Activated CD8-positive, alpha-beta memory T cell treated with anti-CD3 and anti-CD28 coated beads, Interleukin-2, amount 50 U/mL, for 1 hour (primary cell): ENCODE results near the gene NUMB.

Source experiments
- DNase-seq: peaks from one replicate; pipeline ENCODE4 v3.0.0-alpha.2; 2020; ENCODE audit errors: extremely low read depth

NUMB gene

GRCh38 chr14:73232984-73233383 is 225.4 kb downstream of the NUMB start:
- no peak for DNase-seq

- no peak for DNase-seq
Measured at GRCh38 chr14:73231981-73232851, 226.1 kb downstream of the NUMB start.

- DNase-seq = no peak
Measured at GRCh38 chr14:73230051-73230450, 228.3 kb downstream of the NUMB start.

- DNase-seq = no peak
Measured at GRCh38 chr14:73227812-73228781, 230.2 kb downstream of the NUMB start.

DNA sequence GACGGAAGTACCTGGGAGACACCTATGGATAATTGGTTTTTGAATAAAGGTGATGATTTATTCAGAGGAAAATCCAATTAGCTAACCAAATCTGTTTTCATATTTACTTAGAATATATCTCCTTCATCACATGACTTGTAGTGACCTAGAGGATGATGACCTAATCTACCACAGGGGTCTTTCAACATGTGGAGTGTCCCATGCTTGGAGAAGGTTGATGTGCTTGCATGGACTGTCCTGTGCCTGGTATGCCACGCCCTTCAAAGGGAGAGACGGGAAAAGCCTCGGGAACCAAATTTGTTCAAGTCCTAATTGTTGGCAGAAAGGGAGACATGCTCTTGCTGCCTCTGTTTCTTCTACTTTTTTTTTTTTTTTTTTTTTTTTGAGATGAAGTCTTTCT is 232.8 kb downstream of the NUMB start:
- no peak for DNase-seq
